HG02938 (cell line): Measurements from ENCODE around the gene LUZP2.

Experiments
- ATAC-seq: cut with Tn5 transposase; IDR thresholded peaks from one replicate; pipeline ENCODE4 v1.9.1; 2021; ENCODE audit warnings: mild to moderate bottlenecking, moderate library complexity; ENCODE audit not compliant: unreplicated experiment

LUZP2 gene

GRCh38 chr11:24560324-24560723 lies 63.5 kb downstream of the LUZP2 start:
- no peak for ATAC-seq

GRCh38 chr11:24567380-24567779 lies 70.5 kb downstream of the LUZP2 start:
- ATAC-seq: peak; percentile 78

- ATAC-seq: no peak
These were observed 75.5 kb downstream of the LUZP2 start for GRCh38 chr11:24572376-24572775.

GRCh38 chr11:24574461-24574860 lies 77.6 kb downstream of the LUZP2 start:
- no peak for ATAC-seq

- ATAC-seq: no peak
These were observed 78.5 kb downstream of the LUZP2 start for GRCh38 chr11:24575392-24575791.

- peak; percentile 70 for ATAC-seq
These were observed 88.3 kb downstream of the LUZP2 start for GRCh38 chr11:24585192-24585591.

GRCh38 chr11:24587635-24588034 lies 90.8 kb downstream of the LUZP2 start:
- ATAC-seq: no peak

- ATAC-seq: no peak
These were observed 91.2 kb downstream of the LUZP2 start for GRCh38 chr11:24588081-24588480.

- peak; percentile 68 for ATAC-seq
These were observed 92.2 kb downstream of the LUZP2 start for GRCh38 chr11:24589064-24589463.

- no peak for ATAC-seq
These were observed 94.4 kb downstream of the LUZP2 start for GRCh38 chr11:24591283-24591682.

- no peak for ATAC-seq
These were observed 95.5 kb downstream of the LUZP2 start for GRCh38 chr11:24592360-24592759.

GRCh38 chr11:24593332-24593731 lies 96.5 kb downstream of the LUZP2 start:
- ATAC-seq: no peak

- ATAC-seq: no peak
These were observed 97.5 kb downstream of the LUZP2 start for GRCh38 chr11:24594401-24594800.

- no peak for ATAC-seq
These were observed 101.8 kb downstream of the LUZP2 start for GRCh38 chr11:24598641-24599040.

GRCh38 chr11:24609192-24610119 lies 112.6 kb downstream of the LUZP2 start:
- ATAC-seq: no peak

GRCh38 chr11:24615451-24616160 lies 118.8 kb downstream of the LUZP2 start:
- no peak for ATAC-seq

- no peak for ATAC-seq
These were observed 121.0 kb downstream of the LUZP2 start for GRCh38 chr11:24617856-24618255.

GRCh38 chr11:24619900-24620299 lies 123.0 kb downstream of the LUZP2 start:
- no peak for ATAC-seq

- ATAC-seq: no peak
These were observed 125.4 kb downstream of the LUZP2 start for GRCh38 chr11:24622262-24622661.

- ATAC-seq: no peak
These were observed 126.3 kb downstream of the LUZP2 start for GRCh38 chr11:24623121-24623520.

GRCh38 chr11:24624432-24624831 lies 127.6 kb downstream of the LUZP2 start:
- ATAC-seq: no peak

- ATAC-seq: no peak
These were observed 129.1 kb downstream of the LUZP2 start for GRCh38 chr11:24625975-24626374.
